SU-DHL-6 (cell line): ENCODE data around the gene SCAF1.

Experiments used
- H2AFZ ChIP-seq: fragments of 200-600 bp; sonication (generic); 2 replicates; pipeline ENCODE4 v1.6.1; 2014; ENCODE audit warnings: low read depth, mild to moderate bottlenecking, moderate library complexity, mixed read lengths, antibody characterized with exemption, low read length; ENCODE audit not compliant: severe bottlenecking
- H3F3A ChIP-seq: fragments of 200-600 bp; shearing (Covaris generic); 2 replicates; pipeline ENCODE4 v1.6.0; 2016; ENCODE audit warnings: antibody characterized with exemption, mild to moderate bottlenecking; ENCODE audit not compliant: insufficient read depth
- H3K27ac ChIP-seq: fragments of 200-600 bp; sonication (generic); 2 replicates; pipeline ENCODE4 v1.5.1; 2016; ENCODE audit warnings: low read depth, mild to moderate bottlenecking, low read length, moderate library complexity, mixed read lengths
- H3K27me3 ChIP-seq: fragments of 200-600 bp; sonication (generic), shearing (Covaris generic); 2 replicates; pipeline ENCODE4 v1.6.0; 2014; ENCODE audit warnings: mild to moderate bottlenecking, low read length
- H3K36me3 ChIP-seq: fragments of 200-600 bp; sonication (generic); 2 replicates; pipeline ENCODE4 v1.6.1; 2014; ENCODE audit warnings: mild to moderate bottlenecking, low read length, mixed read lengths
- H3K4me2 ChIP-seq: fragments of 300-600, 200-600 bp; shearing (Covaris generic), sonication (generic); 2 replicates; pipeline ENCODE4 v1.6.0; 2014; ENCODE audit warnings: low read length, low read depth, mild to moderate bottlenecking; ENCODE audit not compliant: poor library complexity, severe bottlenecking
- H3K4me3 ChIP-seq: fragments of 200-600 bp; sonication (generic); 2 replicates; pipeline ENCODE4 v1.5.1; 2014; ENCODE audit warnings: antibody characterized with exemption, low read length, mild to moderate bottlenecking, mixed read lengths; ENCODE audit not compliant: insufficient read depth, poor library complexity, severe bottlenecking
- H3K79me2 ChIP-seq: fragments of 200-600 bp; sonication (generic); 2 replicates; pipeline ENCODE4 v1.6.1; 2014; ENCODE audit warnings: mild to moderate bottlenecking, low read length, moderate library complexity; ENCODE audit not compliant: insufficient read depth
- H3K9ac ChIP-seq: fragments of 200-600 bp; sonication (generic); 2 replicates; pipeline ENCODE4 v1.7.0; 2014; ENCODE audit warnings: mild to moderate bottlenecking, low read length
- H3K9me2 ChIP-seq: fragments of 200-600 bp; sonication (generic); replicated peaks from 2 replicates; pipeline ENCODE4 v1.6.1; 2014; ENCODE audit warnings: low read length; ENCODE audit not compliant: insufficient read depth
- H3K9me3 ChIP-seq: fragments of 200-600 bp; sonication (generic); 2 replicates; pipeline ENCODE4 v1.6.1; 2014; ENCODE audit warnings: low read length, mixed read lengths; ENCODE audit not compliant: insufficient read depth
- H4K20me1 ChIP-seq: fragments of 200-600 bp; sonication (generic); 2 replicates; pipeline ENCODE4 v1.6.1; 2014; ENCODE audit warnings: low read depth, mild to moderate bottlenecking, antibody characterized with exemption, low read length, moderate library complexity, mixed read lengths
- EZH2phosphoT487 ChIP-seq: fragments of 200-600 bp; sonication (generic), shearing (Covaris generic); conservative IDR thresholded peaks from 2 replicates; pipeline ENCODE4 v1.6.1; 2018; ENCODE audit warnings: mild to moderate bottlenecking, antibody characterized with exemption, low read length, moderate library complexity, mixed read lengths
- TF ChIP-seq, protein P1 (sequence below): fragments of 200-600 bp; sonication (generic); IDR thresholded peaks from one replicate; pipeline ENCODE4 v1.5.1; 2017; ENCODE audit warnings: antibody characterized with exemption, mild to moderate bottlenecking, low read length, moderate library complexity; ENCODE audit not compliant: insufficient read depth, poor library complexity, severe bottlenecking

The SCAF1 gene

DNA sequence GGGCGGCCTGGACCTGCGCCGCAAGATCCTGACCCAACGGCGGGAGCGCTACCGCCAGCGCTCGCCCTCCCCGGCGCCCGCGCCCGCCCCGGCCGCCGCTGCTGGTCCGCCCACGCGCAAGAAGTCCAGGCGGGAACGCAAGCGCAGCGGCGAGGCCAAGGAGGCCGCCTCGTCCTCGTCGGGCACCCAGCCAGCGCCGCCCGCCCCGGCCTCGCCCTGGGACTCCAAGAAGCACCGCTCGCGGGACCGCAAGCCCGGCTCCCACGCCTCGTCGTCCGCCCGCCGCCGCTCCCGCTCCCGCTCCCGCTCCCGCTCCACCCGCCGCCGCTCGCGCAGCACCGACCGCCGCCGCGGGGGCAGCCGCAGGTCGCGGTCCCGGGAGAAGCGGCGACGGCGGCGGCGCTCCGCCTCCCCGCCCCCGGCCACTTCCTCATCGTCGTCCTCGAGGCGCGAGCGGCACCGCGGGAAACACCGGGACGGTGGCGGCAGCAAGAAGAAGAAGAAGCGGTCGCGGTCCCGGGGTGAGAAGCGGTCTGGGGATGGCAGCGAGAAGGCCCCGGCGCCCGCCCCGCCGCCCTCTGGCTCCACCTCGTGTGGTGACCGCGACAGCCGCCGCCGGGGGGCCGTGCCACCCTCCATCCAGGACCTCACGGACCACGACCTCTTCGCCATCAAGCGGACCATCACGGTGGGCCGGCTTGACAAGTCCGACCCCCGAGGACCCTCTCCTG, 10.0 kb downstream of the SCAF1 start:
- TF ChIP-seq, protein P1, sequence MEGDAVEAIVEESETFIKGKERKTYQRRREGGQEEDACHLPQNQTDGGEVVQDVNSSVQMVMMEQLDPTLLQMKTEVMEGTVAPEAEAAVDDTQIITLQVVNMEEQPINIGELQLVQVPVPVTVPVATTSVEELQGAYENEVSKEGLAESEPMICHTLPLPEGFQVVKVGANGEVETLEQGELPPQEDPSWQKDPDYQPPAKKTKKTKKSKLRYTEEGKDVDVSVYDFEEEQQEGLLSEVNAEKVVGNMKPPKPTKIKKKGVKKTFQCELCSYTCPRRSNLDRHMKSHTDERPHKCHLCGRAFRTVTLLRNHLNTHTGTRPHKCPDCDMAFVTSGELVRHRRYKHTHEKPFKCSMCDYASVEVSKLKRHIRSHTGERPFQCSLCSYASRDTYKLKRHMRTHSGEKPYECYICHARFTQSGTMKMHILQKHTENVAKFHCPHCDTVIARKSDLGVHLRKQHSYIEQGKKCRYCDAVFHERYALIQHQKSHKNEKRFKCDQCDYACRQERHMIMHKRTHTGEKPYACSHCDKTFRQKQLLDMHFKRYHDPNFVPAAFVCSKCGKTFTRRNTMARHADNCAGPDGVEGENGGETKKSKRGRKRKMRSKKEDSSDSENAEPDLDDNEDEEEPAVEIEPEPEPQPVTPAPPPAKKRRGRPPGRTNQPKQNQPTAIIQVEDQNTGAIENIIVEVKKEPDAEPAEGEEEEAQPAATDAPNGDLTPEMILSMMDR, result no peak
- no peak for TF ChIP-seq EZH2phosphoT487
- Histone ChIP-seq H3K4me2 (no peak overlapping the region), H3K9ac (no peak overlapping the region), H3K4me3 (no peak overlapping the region), H2AFZ (no peak overlapping the region), H4K20me1 (no peaks in the 10 kb centered on the region), H3K27me3 (no peaks in the 10 kb centered on the region), H3K9me3 (no peaks in the 10 kb centered on the region), H3F3A (no peaks in the 10 kb centered on the region), H3K79me2 (no peaks in the 10 kb centered on the region), H3K9me2 (no peaks in the 10 kb centered on the region), H3K36me3 (no peaks in the 10 kb centered on the region; the same call in 1 of the 2 replicates), H3K27ac (no peak overlapping the region)

DNA sequence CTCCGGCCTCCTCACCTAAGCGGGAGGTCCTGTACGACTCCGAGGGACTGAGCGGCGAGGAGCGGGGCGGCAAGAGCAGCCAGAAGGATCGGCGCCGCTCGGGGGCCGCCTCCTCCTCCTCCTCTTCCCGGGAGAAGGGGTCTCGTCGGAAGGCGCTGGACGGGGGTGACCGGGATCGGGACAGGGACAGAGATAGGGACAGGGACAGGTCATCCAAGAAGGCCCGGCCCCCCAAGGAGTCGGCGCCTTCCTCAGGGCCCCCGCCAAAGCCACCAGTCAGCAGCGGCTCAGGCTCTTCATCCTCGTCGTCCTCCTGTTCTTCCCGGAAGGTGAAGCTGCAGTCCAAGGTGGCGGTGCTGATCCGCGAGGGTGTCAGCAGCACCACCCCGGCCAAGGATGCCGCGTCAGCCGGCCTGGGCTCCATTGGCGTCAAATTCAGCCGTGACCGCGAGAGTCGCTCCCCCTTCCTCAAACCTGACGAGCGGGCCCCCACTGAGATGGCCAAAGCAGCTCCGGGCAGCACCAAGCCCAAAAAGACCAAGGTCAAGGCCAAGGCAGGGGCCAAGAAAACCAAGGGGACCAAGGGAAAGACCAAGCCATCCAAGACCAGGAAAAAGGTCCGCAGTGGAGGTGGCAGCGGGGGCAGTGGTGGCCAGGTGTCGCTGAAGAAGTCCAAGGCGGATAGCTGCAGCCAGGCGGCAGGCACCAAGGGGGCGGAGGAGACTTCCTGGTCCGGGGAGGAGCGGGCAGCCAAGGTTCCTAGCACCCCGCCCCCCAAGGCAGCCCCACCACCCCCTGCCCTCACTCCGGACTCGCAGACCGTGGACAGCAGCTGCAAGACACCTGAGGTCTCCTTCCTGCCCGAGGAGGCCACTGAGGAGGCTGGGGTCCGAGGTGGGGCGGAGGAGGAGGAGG, 10.8 kb downstream of the SCAF1 start:
- no peaks in the 10 kb centered on the region for H3K9me3 ChIP-seq
- H3K4me3 ChIP-seq, result no peak overlapping the region
- no peaks in the 10 kb centered on the region for H3K9me2 ChIP-seq
- H3K27ac ChIP-seq, result no peak overlapping the region
- no peak overlapping the region for H3K9ac ChIP-seq
- TF ChIP-seq, protein P1, result no peak
- TF ChIP-seq EZH2phosphoT487, result no peak
- H4K20me1 ChIP-seq, result no peaks in the 10 kb centered on the region
- H3K79me2 ChIP-seq, result no peaks in the 10 kb centered on the region
- no peaks in the 10 kb centered on the region for H3F3A ChIP-seq
- no peaks in the 10 kb centered on the region for H3K27me3 ChIP-seq
- no peak overlapping the region for H3K4me2 ChIP-seq
- H3K36me3 ChIP-seq, result no peaks in the 10 kb centered on the region; the same call in 1 of the 2 replicates
- H2AFZ ChIP-seq, result no peak overlapping the region

DNA sequence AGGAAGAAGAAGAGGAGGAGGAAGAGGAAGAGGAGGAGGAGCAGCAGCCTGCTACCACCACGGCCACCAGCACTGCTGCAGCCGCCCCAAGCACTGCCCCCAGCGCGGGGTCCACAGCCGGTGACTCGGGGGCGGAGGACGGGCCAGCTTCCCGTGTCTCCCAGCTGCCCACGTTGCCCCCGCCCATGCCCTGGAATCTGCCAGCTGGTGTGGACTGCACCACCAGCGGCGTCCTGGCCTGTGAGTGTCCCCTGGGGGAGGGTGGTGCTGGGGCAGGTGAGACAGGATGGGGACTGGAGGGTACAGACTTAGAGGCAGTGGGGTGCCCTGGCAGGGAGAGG, 11.4 kb downstream of the SCAF1 start:
- no peaks in the 10 kb centered on the region for H3K9me2 ChIP-seq
- H4K20me1 ChIP-seq, result no peaks in the 10 kb centered on the region
- H3K9me3 ChIP-seq, result no peaks in the 10 kb centered on the region
- H2AFZ ChIP-seq, result no peak overlapping the region
- no peak overlapping the region for H3K4me2 ChIP-seq
- H3K27ac ChIP-seq, result no peak overlapping the region
- H3K36me3 ChIP-seq, result no peaks in the 10 kb centered on the region; the same call in 1 of the 2 replicates
- TF ChIP-seq EZH2phosphoT487, result no peak
- TF ChIP-seq, protein P1, result no peak
- H3F3A ChIP-seq, result 0 out of 2 replicates have a peak, but pooled peaks cover 1% of the 10 kb centered on the region
- no peak overlapping the region for H3K9ac ChIP-seq
- no peak overlapping the region for H3K4me3 ChIP-seq
- H3K79me2 ChIP-seq, result no peaks in the 10 kb centered on the region
- no peaks in the 10 kb centered on the region for H3K27me3 ChIP-seq
